ENCODE measurements around the gene MAN2B1. TPM values are rescaled to one million over a fixed set of nuclear protein-coding genes. Genes with fewer than 3 reads are reported as not detected.

The MAN2B1 gene
- total and polyA plus RNA-seq, 2 of the 8 experiments (the other 6 are each of a cell fraction or from before 2014, with no cell fraction given) = 55.3 to 76.3 TPM

GRCh38 chr19:12676928-12677327 is 10.4 kb upstream of the MAN2B1 start (continued):
- no peak for TF ChIP-seq KDM4A (IDR thresholded peaks at IDR 0.05; ENCODE audit: low read depth, low read length, severe bottlenecking)
- TF ChIP-seq CBX5 (IDR thresholded peaks at IDR 0.05; ENCODE audit: low read depth, low read length) = no peak
- no peak for TF ChIP-seq BCL11A (IDR thresholded peaks at IDR 0.05; ENCODE audit: low read depth in 2 of 2, low read length in 2 of 2)
- no peak for TF ChIP-seq PHF8 (conservative IDR thresholded peaks at IDR 0.05; ENCODE audit: low read depth, low read length)
- TF ChIP-seq GABPA (IDR thresholded peaks at IDR 0.05; ENCODE audit: borderline replicate concordance, insufficient read depth, low read length) = no peak
- TF ChIP-seq YY1 (IDR thresholded peaks at IDR 0.05; ENCODE audit: low read depth, low read length) = no peak
- no peak for TF ChIP-seq POU5F1 (IDR thresholded peaks at IDR 0.05; ENCODE audit: low read depth, low read length)
- TF ChIP-seq RAD21 (IDR thresholded peaks at IDR 0.05 in 1 of 2, conservative IDR thresholded peaks at IDR 0.05 in 1 of 2; ENCODE audit: low read depth in 2 of 2, low read length in 2 of 2) = no peak
- TF ChIP-seq CHD1 (IDR thresholded peaks at IDR 0.05; ENCODE audit: low read depth, low read length) = no peak
